MM.1S (cell line): ENCODE results near the gene SRC.

Experiments used
- CTCF ChIP-seq: fragments of 300-600 bp; sonication (generic); IDR thresholded peaks from 2 replicates; pipeline ENCODE4 v1.5.1; 2016; ENCODE audit warnings: antibody characterized with exemption, low read length, mixed read lengths
- EZH2 ChIP-seq: fragments of 300-600 bp; sonication (generic); optimal IDR thresholded peaks from 2 replicates; pipeline ENCODE3; 2017; ENCODE audit warnings: low read depth, mild to moderate bottlenecking, antibody characterized with exemption, low read length, mixed read lengths
- EZH2phosphoT487 ChIP-seq: fragments of 300-600 bp; sonication (generic); IDR thresholded peaks from 2 replicates; pipeline ENCODE4 v1.6.1; 2018; ENCODE audit warnings: antibody characterized with exemption, low read length

DNA sequence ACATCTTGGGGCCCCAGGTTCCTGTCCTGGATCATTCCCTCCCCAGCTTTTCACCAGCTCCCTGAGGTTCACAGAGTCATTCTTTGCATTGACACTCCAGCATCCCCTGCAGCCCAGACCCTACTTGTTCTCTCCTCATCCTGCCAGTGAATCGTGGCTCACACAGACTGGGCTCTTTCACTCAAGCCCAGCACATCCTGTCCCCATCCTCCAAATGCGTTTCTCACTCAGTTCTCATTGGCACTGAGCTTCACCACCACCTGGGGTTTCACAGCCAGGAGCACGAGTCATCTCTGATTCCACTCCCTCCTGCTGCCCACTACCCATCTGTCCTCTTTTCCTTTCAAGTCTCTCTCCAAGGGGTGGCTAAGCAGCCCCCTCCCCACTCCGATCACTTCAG is 89.7 kb downstream of the SRC start:
- TF ChIP-seq EZH2 = no peak
- TF ChIP-seq CTCF = no peak
- no peak for TF ChIP-seq EZH2phosphoT487
